H4 (cell line): ENCODE results near the gene PDE11A. TPM values are rescaled to one million over a fixed set of nuclear protein-coding genes. Genes with fewer than 3 reads are reported as not detected.

ENCODE experiments used
- DNase-seq: peaks from one replicate; pipeline ENCODE4 v3.0.0-alpha.2; 2015; ENCODE audit warnings: low spot score
- total RNA-seq: library from RNA; depleted of rRNA; stranded (reverse); fragments of >200 nt; shearing (Covaris generic); gene quantifications from 2 replicates; pipeline ENCODE4 v1.2.3, GENCODE V29; 2014

The PDE11A gene
- total RNA-seq, 1 experiment from 2014 or later, result 0.60 TPM

- no peak for DNase-seq
Measured at GRCh38 chr2:177633111-177633510, 439.5 kb downstream of the PDE11A start.

- no peak for DNase-seq
Measured at GRCh38 chr2:177631680-177632079, 440.9 kb downstream of the PDE11A start.

- no peak for DNase-seq
Measured at GRCh38 chr2:177629357-177630024, 443.1 kb downstream of the PDE11A start.

- DNase-seq, result no peak
Measured at GRCh38 chr2:177628831-177629230, 443.7 kb downstream of the PDE11A start.

GRCh38 chr2:177625744-177626650 is 446.6 kb downstream of the PDE11A start:
- DNase-seq, result peak; percentile 13

- no peak for DNase-seq
Measured at GRCh38 chr2:177622521-177622920, 450.1 kb downstream of the PDE11A start.

GRCh38 chr2:177619986-177620385 is 452.6 kb downstream of the PDE11A start:
- DNase-seq, result no peak

- no peak for DNase-seq
Measured at GRCh38 chr2:177619461-177619860, 453.1 kb downstream of the PDE11A start.

GRCh38 chr2:177618255-177619253 is 454.0 kb downstream of the PDE11A start:
- DNase-seq, result peak; percentile 82

GRCh38 chr2:177617849-177618248 is 454.7 kb downstream of the PDE11A start:
- no peak for DNase-seq

- no peak for DNase-seq
Measured at GRCh38 chr2:177616731-177617130, 455.8 kb downstream of the PDE11A start.

- no peak for DNase-seq
Measured at GRCh38 chr2:177616066-177616465, 456.5 kb downstream of the PDE11A start.

GRCh38 chr2:177612659-177613058 is 459.9 kb downstream of the PDE11A start:
- no peak for DNase-seq

GRCh38 chr2:177611310-177611886 is 461.2 kb downstream of the PDE11A start:
- DNase-seq, result no peak

- DNase-seq, result no peak
Measured at GRCh38 chr2:177610813-177611212, 461.8 kb downstream of the PDE11A start.

- peak; percentile 15 for DNase-seq
Measured at GRCh38 chr2:177606636-177607035, 465.9 kb downstream of the PDE11A start.

GRCh38 chr2:177604271-177605065 is 468.1 kb downstream of the PDE11A start:
- DNase-seq, result peak; percentile 38

GRCh38 chr2:177603768-177604167 is 468.8 kb downstream of the PDE11A start:
- DNase-seq, result no peak

- DNase-seq, result no peak
Measured at GRCh38 chr2:177603181-177603580, 469.4 kb downstream of the PDE11A start.

GRCh38 chr2:177602611-177603164 is 469.9 kb downstream of the PDE11A start:
- DNase-seq, result no peak
